ENCODE results near the gene ELK4.
"Not testable (repeated sequence)": the region's sequence is repeated elsewhere in the genome, so short reads cannot be mapped to it uniquely, and the experiment has no call there.

Gene ELK4

GRCh38 chr1:205642679-205643307, 11.0 kb upstream of the ELK4 start:
- Histone ChIP-seq H3K36me3 (ENCODE audit: control insufficient read depth, insufficient read depth, low read length) (no peaks in the 10 kb centered on the region), H3K4me3 (ENCODE audit: low read depth, low read length) (no peak overlapping the region), H3K9me3 (ENCODE audit: control insufficient read depth, insufficient read depth, low read length) (no peaks in the 10 kb centered on the region), H3K4me1 (ENCODE audit: control insufficient read depth, insufficient read depth, low read length) (no peaks in the 10 kb centered on the region), H3K27ac (ENCODE audit: low read depth, low read length) (no peak overlapping the region), H3K9ac (ENCODE audit: low read depth, low read length) (no peak overlapping the region), H3K27me3 (ENCODE audit: control insufficient read depth, insufficient read depth, low read length) (no peaks in the 10 kb centered on the region)

- no peaks in the 10 kb centered on the region for H3K4me1 ChIP-seq (ENCODE audit: control insufficient read depth, insufficient read depth, low read length)
- no peak overlapping the region for H3K9ac ChIP-seq (ENCODE audit: low read depth, low read length)
- H3K27ac ChIP-seq (ENCODE audit: low read depth, low read length): no peak overlapping the region
Observed at GRCh38 chr1:205639567-205639966, 7.8 kb upstream of the ELK4 start.

GRCh38 chr1:205637854-205638468, 6.2 kb upstream of the ELK4 start:
- Histone ChIP-seq H3K4me3 (ENCODE audit: low read depth, low read length) (no peak overlapping the region), H3K9ac (ENCODE audit: low read depth, low read length) (no peak overlapping the region), H3K27ac (ENCODE audit: low read depth, low read length) (no peak overlapping the region), H3K27me3 (ENCODE audit: control insufficient read depth, insufficient read depth, low read length) (no peaks in the 10 kb centered on the region), H3K9me3 (ENCODE audit: control insufficient read depth, insufficient read depth, low read length) (no peaks in the 10 kb centered on the region), H3K36me3 (ENCODE audit: control insufficient read depth, insufficient read depth, low read length) (no peaks in the 10 kb centered on the region), H3K4me1 (ENCODE audit: control insufficient read depth, insufficient read depth, low read length) (no peaks in the 10 kb centered on the region)

More at GRCh38 chr1:205639567-205639966, 7.8 kb upstream of the ELK4 start:
- H3K4me3 ChIP-seq (ENCODE audit: low read depth, low read length): no peak overlapping the region
- no peaks in the 10 kb centered on the region for H3K36me3 ChIP-seq (ENCODE audit: control insufficient read depth, insufficient read depth, low read length)
- H3K27me3 ChIP-seq (ENCODE audit: control insufficient read depth, insufficient read depth, low read length): no peaks in the 10 kb centered on the region
- no peaks in the 10 kb centered on the region for H3K9me3 ChIP-seq (ENCODE audit: control insufficient read depth, insufficient read depth, low read length)

GRCh38 chr1:205636732-205637131, 4.9 kb upstream of the ELK4 start:
- Histone ChIP-seq H3K9me3 (ENCODE audit: control insufficient read depth, insufficient read depth, low read length) (no peaks in the 10 kb centered on the region), H3K27ac (ENCODE audit: low read depth, low read length) (no peak overlapping the region), H3K9ac (ENCODE audit: low read depth, low read length) (no peak overlapping the region), H3K4me1 (ENCODE audit: control insufficient read depth, insufficient read depth, low read length) (no peaks in the 10 kb centered on the region), H3K27me3 (ENCODE audit: control insufficient read depth, insufficient read depth, low read length) (no peaks in the 10 kb centered on the region), H3K36me3 (ENCODE audit: control insufficient read depth, insufficient read depth, low read length) (no peaks in the 10 kb centered on the region), H3K4me3 (ENCODE audit: low read depth, low read length) (no peak overlapping the region)

GRCh38 chr1:205636138-205636530, 4.3 kb upstream of the ELK4 start:
- H3K4me3 ChIP-seq (ENCODE audit: low read depth, low read length); H3K27me3 ChIP-seq (ENCODE audit: control insufficient read depth, insufficient read depth, low read length); H3K9ac ChIP-seq (ENCODE audit: low read depth, low read length); H3K36me3 ChIP-seq (ENCODE audit: control insufficient read depth, insufficient read depth, low read length); H3K4me1 ChIP-seq (ENCODE audit: control insufficient read depth, insufficient read depth, low read length); H3K27ac ChIP-seq (ENCODE audit: low read depth, low read length); H3K9me3 ChIP-seq (ENCODE audit: control insufficient read depth, insufficient read depth, low read length): not testable (repeated sequence)

- H3K9me3 ChIP-seq (ENCODE audit: control insufficient read depth, insufficient read depth, low read length): no peaks in the 10 kb centered on the region
- no peaks in the 10 kb centered on the region for H3K27me3 ChIP-seq (ENCODE audit: control insufficient read depth, insufficient read depth, low read length)
- H3K36me3 ChIP-seq (ENCODE audit: control insufficient read depth, insufficient read depth, low read length): no peaks in the 10 kb centered on the region
- H3K27ac ChIP-seq (ENCODE audit: low read depth, low read length): no peak overlapping the region
- no peak overlapping the region for H3K9ac ChIP-seq (ENCODE audit: low read depth, low read length)
- 0 out of 2 replicates have a peak, but pooled peaks cover 3% of the 10 kb centered on the region for H3K4me1 ChIP-seq (ENCODE audit: control insufficient read depth, insufficient read depth, low read length)
- no peak overlapping the region for H3K4me3 ChIP-seq (ENCODE audit: low read depth, low read length)
Observed at GRCh38 chr1:205633421-205633976, 1.7 kb upstream of the ELK4 start.

GRCh38 chr1:205632669-205633169, 908 bp upstream of the ELK4 start:
- H3K36me3 ChIP-seq (ENCODE audit: control insufficient read depth, insufficient read depth, low read length): no peaks in the 10 kb centered on the region
- H3K9me3 ChIP-seq (ENCODE audit: control insufficient read depth, insufficient read depth, low read length): no peaks in the 10 kb centered on the region
- peak overlapping the region; percentile 92 for H3K4me3 ChIP-seq (ENCODE audit: low read depth, low read length)
- 0 out of 2 replicates have a peak, but pooled peaks cover 3% of the 10 kb centered on the region for H3K4me1 ChIP-seq (ENCODE audit: control insufficient read depth, insufficient read depth, low read length)
- no peaks in the 10 kb centered on the region for H3K27me3 ChIP-seq (ENCODE audit: control insufficient read depth, insufficient read depth, low read length)
- peak overlapping the region; percentile 99 for H3K27ac ChIP-seq (ENCODE audit: low read depth, low read length)
- H3K9ac ChIP-seq (ENCODE audit: low read depth, low read length): peak overlapping the region; percentile 96; the same call in 1 of the 2 replicates

DNA sequence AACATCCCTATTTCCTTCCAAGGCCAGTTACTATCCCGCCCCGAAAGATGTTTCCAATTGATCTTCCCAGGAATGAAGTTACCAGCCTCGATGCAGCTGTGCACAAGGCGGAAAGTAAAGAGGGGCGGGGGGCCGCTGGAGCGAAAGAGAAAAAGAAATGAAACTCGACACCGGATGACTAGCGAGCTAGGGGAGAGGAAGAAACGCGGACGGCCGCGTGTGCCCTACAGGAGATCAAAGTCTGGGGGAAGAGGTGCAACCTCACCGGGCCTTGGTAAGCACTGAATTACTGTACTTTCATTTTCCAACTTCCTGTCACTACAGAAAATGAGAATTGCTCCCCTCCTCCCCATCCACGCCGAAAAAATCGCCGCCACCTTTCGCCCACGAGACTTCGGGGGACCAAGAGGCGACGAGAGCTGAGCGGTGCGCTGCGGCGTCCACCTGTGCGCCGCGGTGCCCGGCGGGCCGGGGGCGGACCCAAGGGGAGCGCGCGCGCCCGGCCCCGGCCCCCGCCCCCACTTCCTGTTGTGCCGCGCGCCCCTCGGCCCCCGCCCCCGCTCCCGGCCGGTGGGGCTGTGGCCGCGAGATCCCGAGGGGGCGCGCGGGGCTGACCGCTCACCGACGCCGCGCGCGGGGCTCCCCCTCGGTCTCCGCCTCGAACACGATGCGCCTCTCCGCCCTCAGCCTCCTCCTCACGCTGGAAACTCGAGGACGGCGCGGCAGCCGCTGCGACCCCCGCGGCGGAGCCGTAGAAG, 622 bp downstream of the ELK4 start:
- H3K36me3 ChIP-seq (ENCODE audit: control insufficient read depth, insufficient read depth, low read length): no peaks in the 10 kb centered on the region
- H3K4me1 ChIP-seq (ENCODE audit: control insufficient read depth, insufficient read depth, low read length): 0 out of 2 replicates have a peak, but pooled peaks cover 3% of the 10 kb centered on the region
- H3K9ac ChIP-seq (ENCODE audit: low read depth, low read length): peak overlapping the region; percentile 96
- no peaks in the 10 kb centered on the region for H3K27me3 ChIP-seq (ENCODE audit: control insufficient read depth, insufficient read depth, low read length)
- H3K9me3 ChIP-seq (ENCODE audit: control insufficient read depth, insufficient read depth, low read length): no peaks in the 10 kb centered on the region
- peak overlapping the region; percentile 99 for H3K27ac ChIP-seq (ENCODE audit: low read depth, low read length)
- H3K4me3 ChIP-seq (ENCODE audit: low read depth, low read length): peak overlapping the region; percentile 92

DNA sequence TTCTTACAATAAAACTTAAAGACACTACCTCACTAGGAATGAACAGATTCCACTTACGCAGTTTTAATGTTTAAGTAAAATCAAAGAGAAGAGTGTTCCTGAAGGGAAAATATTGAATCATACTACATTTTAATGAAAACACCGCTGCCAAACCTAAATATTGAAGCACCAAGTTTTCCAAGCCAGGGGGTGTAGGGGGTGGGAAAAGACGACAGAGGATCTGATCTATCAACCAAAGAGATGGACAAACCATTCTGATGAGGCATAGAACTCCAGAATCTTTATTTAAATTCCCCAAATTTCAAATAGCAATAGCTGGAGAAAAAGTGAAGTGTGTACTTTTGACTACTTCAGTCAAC, 1.2 kb downstream of the ELK4 start:
- H3K4me1 ChIP-seq (ENCODE audit: control insufficient read depth, insufficient read depth, low read length): 0 out of 2 replicates have a peak, but pooled peaks cover 3% of the 10 kb centered on the region
- peak overlapping the region; percentile 99 for H3K27ac ChIP-seq (ENCODE audit: low read depth, low read length)
- H3K27me3 ChIP-seq (ENCODE audit: control insufficient read depth, insufficient read depth, low read length): no peaks in the 10 kb centered on the region

DNA sequence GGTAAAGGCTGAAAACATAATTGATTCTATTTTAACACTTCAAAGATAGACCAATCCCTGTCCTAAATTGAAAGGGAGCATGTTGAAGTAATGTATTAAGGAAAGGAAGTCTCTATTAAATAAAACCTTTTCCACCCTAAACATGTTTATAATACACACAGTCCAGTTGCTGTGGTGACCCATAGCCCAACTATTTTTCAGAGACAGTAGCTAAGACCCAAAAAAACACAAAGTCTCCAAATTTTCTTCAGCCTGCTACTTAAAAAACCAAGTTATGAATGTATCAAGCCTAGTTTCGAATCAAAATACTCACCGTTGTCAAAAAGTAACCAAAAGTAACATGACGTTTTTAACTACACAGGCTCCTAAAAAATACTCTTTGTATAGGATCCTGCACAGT, 1.6 kb downstream of the ELK4 start:
- Histone ChIP-seq H3K36me3 (ENCODE audit: control insufficient read depth, insufficient read depth, low read length) (no peaks in the 10 kb centered on the region), H3K9me3 (ENCODE audit: control insufficient read depth, insufficient read depth, low read length) (no peaks in the 10 kb centered on the region), H3K9ac (ENCODE audit: low read depth, low read length) (peak overlapping the region; percentile 96; the same call in 1 of the 2 replicates), H3K27ac (ENCODE audit: low read depth, low read length) (peak overlapping the region; percentile 99), H3K4me1 (ENCODE audit: control insufficient read depth, insufficient read depth, low read length) (0 out of 2 replicates have a peak, but pooled peaks cover 3% of the 10 kb centered on the region), H3K27me3 (ENCODE audit: control insufficient read depth, insufficient read depth, low read length) (no peaks in the 10 kb centered on the region), H3K4me3 (ENCODE audit: low read depth, low read length) (peak overlapping the region; percentile 92)

More for the DNA sequence above, 1.2 kb downstream of the ELK4 start:
- H3K36me3 ChIP-seq (ENCODE audit: control insufficient read depth, insufficient read depth, low read length): no peaks in the 10 kb centered on the region
- H3K4me3 ChIP-seq (ENCODE audit: low read depth, low read length): peak overlapping the region; percentile 92
- H3K9ac ChIP-seq (ENCODE audit: low read depth, low read length): peak overlapping the region; percentile 96
- H3K9me3 ChIP-seq (ENCODE audit: control insufficient read depth, insufficient read depth, low read length): no peaks in the 10 kb centered on the region
